KG1 (cell line): ENCODE data around the gene FGF2.

Source experiments
- DNase-seq: peaks from one replicate; lab custom pipeline; 2025; lab: John Stamatoyannopoulos, UW

Gene FGF2

GRCh38 chr4:122895336-122895995 is 68.8 kb downstream of the FGF2 start:
- no peak for DNase-seq

- no peak for DNase-seq
Measured at GRCh38 chr4:122896270-122896669, 69.6 kb downstream of the FGF2 start.

GRCh38 chr4:122898370-122899150 is 71.9 kb downstream of the FGF2 start:
- DNase-seq: no peak

GRCh38 chr4:122899682-122900081 is 73.1 kb downstream of the FGF2 start:
- DNase-seq: no peak

GRCh38 chr4:122900314-122900713 is 73.7 kb downstream of the FGF2 start:
- no peak for DNase-seq

GRCh38 chr4:122901247-122902010 is 74.8 kb downstream of the FGF2 start:
- DNase-seq: no peak

DNA sequence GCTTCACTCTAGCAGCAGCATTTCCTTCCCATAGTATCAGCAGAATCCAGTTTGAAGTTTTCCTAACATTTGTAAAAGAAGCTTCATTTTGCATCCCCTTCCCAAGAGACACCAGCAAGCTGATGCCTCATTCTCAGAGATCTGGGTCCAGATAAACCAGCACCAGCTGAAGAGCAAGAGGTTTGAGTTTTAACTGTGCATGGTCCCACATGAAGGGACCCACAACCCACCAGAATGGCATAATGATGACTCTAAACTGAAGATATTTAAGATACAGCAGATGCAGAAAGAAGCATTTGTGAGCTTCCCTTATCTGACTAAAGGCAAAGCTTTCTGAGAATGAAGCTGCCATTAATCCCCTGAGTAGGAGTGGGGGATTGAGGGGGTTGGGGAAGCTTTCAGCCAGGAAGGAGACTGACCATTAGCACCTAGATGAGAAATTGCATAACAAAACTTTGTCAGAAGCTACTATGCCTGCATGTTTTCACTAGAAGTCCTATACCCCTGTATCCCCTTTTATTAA is 77.2 kb downstream of the FGF2 start:
- no peak for DNase-seq

DNA sequence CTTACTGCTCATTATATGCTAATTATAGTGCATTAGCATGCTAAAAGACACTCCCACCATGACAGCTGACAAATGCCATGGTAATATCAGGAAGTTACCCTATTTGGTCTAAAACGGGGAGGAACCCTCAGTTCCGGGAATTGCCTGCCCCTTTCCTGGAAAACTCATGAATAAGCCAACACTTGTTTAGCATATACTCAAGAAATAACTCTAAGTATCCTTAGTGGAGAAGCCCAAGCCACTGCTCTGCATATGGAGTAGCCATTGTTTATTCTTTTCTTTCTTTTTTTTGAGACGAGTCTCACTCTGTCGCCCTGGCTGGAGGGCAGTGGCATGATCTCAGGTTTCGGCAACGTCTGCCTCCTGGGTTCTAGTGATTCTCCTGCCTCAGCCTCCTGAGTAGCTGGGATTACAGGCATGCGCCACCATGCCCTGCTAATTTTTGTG is 80.3 kb downstream of the FGF2 start:
- DNase-seq: no peak

GRCh38 chr4:122908223-122908622 is 81.6 kb downstream of the FGF2 start:
- DNase-seq: no peak

DNA sequence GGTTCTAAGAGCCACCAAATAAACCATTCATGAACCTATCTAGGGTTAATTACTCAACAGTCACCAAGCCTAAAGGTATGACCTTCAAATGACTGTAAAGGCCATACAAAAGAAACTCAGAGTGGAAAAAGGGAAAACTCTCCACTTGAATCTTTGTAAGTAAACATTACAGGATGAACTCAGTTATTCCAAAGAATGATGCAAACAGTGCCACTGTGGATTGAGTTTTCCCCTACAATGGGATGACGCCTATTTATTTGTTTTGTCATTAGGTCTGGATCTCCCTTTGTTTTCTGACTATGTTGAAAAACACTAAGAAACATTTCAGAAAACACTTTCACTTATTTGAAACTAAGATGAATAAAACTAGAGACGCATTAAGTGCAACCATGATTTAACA is 83.1 kb downstream of the FGF2 start:
- no peak for DNase-seq

GRCh38 chr4:122911588-122911987 is 85.0 kb downstream of the FGF2 start:
- DNase-seq: no peak

- no peak for DNase-seq
Measured at GRCh38 chr4:122912810-122913575, 86.4 kb downstream of the FGF2 start.

- no peak for DNase-seq
Measured at GRCh38 chr4:122914292-122914904, 87.8 kb downstream of the FGF2 start.

DNA sequence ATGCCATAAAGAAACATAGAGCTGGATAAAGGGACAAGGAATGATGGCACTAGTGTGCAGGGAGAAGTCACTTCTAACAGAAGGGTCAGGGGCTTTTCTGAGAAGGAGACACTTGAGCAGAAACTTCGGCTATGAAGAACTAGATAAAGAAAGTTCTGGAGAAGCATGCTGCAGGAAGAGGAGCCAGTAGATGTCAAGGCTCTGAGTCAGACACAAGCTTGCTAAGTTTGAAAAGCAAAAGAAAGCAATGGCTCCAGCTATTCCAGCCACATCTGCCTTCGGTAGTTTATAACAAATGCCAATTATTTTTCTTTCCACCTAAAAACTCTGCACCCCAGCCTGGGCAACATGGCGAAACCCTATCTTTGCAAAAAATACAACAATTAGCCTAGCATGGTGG is 88.3 kb downstream of the FGF2 start:
- no peak for DNase-seq

DNA sequence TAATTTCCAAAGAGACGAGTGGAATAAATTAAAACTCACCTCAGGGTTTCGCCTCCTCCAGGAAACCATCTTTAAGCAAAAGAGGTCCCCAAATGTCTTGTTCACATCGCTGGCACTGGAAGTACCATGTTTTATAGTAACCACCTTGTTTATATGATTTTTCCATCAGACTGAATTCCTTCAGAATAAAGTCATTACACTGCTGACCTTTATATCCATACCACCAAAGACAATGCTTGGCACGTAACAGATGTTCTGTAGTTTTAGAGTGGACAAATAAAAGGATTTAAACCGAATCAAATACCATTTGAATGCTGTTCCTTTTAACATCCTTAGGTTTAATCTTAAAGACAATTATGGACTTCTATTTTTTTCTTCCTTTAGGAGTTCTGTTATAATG is 91.1 kb downstream of the FGF2 start:
- no peak for DNase-seq

GRCh38 chr4:122920473-122920872 is 93.8 kb downstream of the FGF2 start:
- DNase-seq: no peak

DNA sequence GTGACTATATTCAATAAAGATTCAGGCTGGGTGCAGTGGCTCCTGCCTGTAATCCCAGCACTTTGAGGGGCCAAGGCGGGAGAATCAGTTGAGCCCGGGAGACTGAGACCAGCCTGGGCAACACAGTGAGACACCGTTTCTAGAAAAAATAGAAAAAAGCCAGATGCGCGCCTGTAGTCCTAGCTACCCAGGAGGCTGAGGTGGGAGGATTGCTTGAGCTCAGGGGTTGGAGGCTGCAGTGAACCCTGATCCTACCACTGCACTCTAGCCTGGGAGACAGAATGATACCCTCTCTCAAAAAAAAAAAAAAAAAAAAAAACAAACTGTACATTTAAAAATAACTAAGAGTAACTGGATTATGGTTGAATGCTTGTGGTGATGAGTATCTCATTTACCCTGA is 94.7 kb downstream of the FGF2 start:
- DNase-seq: no peak

- DNase-seq: peak; percentile 74
Measured at GRCh38 chr4:122921971-122922876, 95.6 kb downstream of the FGF2 start, which contains the start of gene NUDT6. NUDT6 (minus strand) TSS chr4:122922597; CDS start chr4:122922572, 25 bp downstream.

GRCh38 chr4:122922877-122923511 is 96.4 kb downstream of the FGF2 start:
- DNase-seq: peak; percentile 74

GRCh38 chr4:122928930-122929329 is 102.3 kb downstream of the FGF2 start:
- DNase-seq: no peak
